Measurements from ENCODE around the gene BCL3. TPM values are rescaled to one million over a fixed set of nuclear protein-coding genes. Genes with fewer than 3 reads are reported as not detected.
A peak's percentile ranks its signal among the peaks of the same experiment; 100 is the strongest.

The BCL3 gene
- total RNA-seq, 1 experiment from 2014 or later: 37.9 TPM

GRCh38 chr19:44749994-44750393 is 1.5 kb downstream of the BCL3 start:
- no peak overlapping the region for H3K27ac ChIP-seq (ENCODE audit: low read depth, low read length)
- H3K9ac ChIP-seq (ENCODE audit: low read length): peak overlapping the region; percentile 89
- no TSS peak for BruUV-seq (replicated peaks)
- no peaks in the 10 kb centered on the region for H3K9me3 ChIP-seq (ENCODE audit: control insufficient read depth in 1 of 2, insufficient read depth in 1 of 2, low read depth in 1 of 2, low read length in 2 of 2)
- ChIA-PET RAD21 (ENCODE audit: low non-redundant PET in 1 of 2, low total read pairs in 2 of 2, uncharacterized antibody in 2 of 2, unreplicated experiment in 2 of 2) (interaction anchor here in 1 of 2 experiments (0.8 kb wide), 1 partner anchor 26 kb away, joined by 3 read pairs; no protein-coding TSS in a partner anchor), CTCF (no interaction called here), POLR2A (interaction anchor here (1.2 kb wide), 1 partner anchor 15 kb away, joined by 5 read pairs; no protein-coding TSS in a partner anchor)
- H3K4me2 ChIP-seq (ENCODE audit: low read length): peak overlapping the region; percentile 81
- H3K36me3 ChIP-seq (ENCODE audit: control insufficient read depth in 1 of 2, insufficient read depth in 2 of 2, low read length in 2 of 2): peaks cover 4 to 5% of the 10 kb centered on the region in 2 experiments; a peak in 2 of 4 replicates
- no peaks in the 10 kb centered on the region for H4K20me1 ChIP-seq (ENCODE audit: insufficient read depth)
- intact Hi-C loops (cut with micrococcal nuclease): no loop called here
- no peaks in the 10 kb centered on the region for H3K9me2 ChIP-seq (ENCODE audit: insufficient read depth)
- H3K4me1 ChIP-seq (ENCODE audit: control insufficient read depth in 1 of 2, insufficient read depth in 2 of 2, low read length in 2 of 2): peaks cover 48 to 84% of the 10 kb centered on the region in 2 experiments
- no peak for TF ChIP-seq CBX3 (IDR thresholded peaks at IDR 0.05; ENCODE audit: low read depth)
- DNase-seq (ENCODE audit: low read depth, low spot score) (no peak), ATAC-seq (no peak)
- no peaks in the 10 kb centered on the region for H3K27me3 ChIP-seq (ENCODE audit: insufficient read depth, low read length)
- peak overlapping the region; percentile 65 to 85; a peak in 2 of 4 replicates for H3K4me3 ChIP-seq (replicated peaks in 1 of 2; ENCODE audit: low read depth in 1 of 2, low read length in 2 of 2)
- peaks cover 24% of the 10 kb centered on the region for H3K79me2 ChIP-seq (ENCODE audit: insufficient read depth, low read length)
- H2AFZ ChIP-seq (ENCODE audit: low read depth, low read length, poor library complexity, severe bottlenecking): no peak overlapping the region

GRCh38 chr19:44752123-44752815 is 3.8 kb downstream of the BCL3 start:
- CTCF ChIA-PET: interaction anchor here (3.2 kb wide), 1 partner anchor 19 kb away, joined by 20 read pairs; no protein-coding TSS in a partner anchor
- TF ChIP-seq EZH2phosphoT487 (IDR thresholded peaks at IDR 0.05; ENCODE audit: borderline replicate concordance): no peak
- TF ChIP-seq SIN3A (IDR thresholded peaks at IDR 0.05; ENCODE audit: low read depth): no peak
- TF ChIP-seq ZNF274 (IDR thresholded peaks at IDR 0.05; ENCODE audit: low read depth, low read length): no peak
- no peak for TF ChIP-seq JUND (IDR thresholded peaks at IDR 0.05)
- TF ChIP-seq SP1 (IDR thresholded peaks at IDR 0.05; ENCODE audit: low read depth): no peak
- no peak for TF ChIP-seq EZH2 (IDR thresholded peaks at IDR 0.05)
- TF ChIP-seq CBX3 (IDR thresholded peaks at IDR 0.05; ENCODE audit: low read depth): no peak
- TF ChIP-seq REST (IDR thresholded peaks at IDR 0.05; ENCODE audit: low read depth): no peak
- TF ChIP-seq ZBTB33 (IDR thresholded peaks at IDR 0.05; ENCODE audit: extremely low read depth, insufficient replicate concordance, low read length): no peak
- TF ChIP-seq YY1 (IDR thresholded peaks at IDR 0.05; ENCODE audit: extremely low read depth, insufficient replicate concordance, low read depth, low read length): no peak
- H3K4me2 ChIP-seq (ENCODE audit: low read length): peak overlapping the region; percentile 98
- H2AFZ ChIP-seq (ENCODE audit: low read depth, low read length, poor library complexity, severe bottlenecking): no peak overlapping the region
- RAD21 ChIA-PET (ENCODE audit: low non-redundant PET in 1 of 2, low total read pairs in 2 of 2, uncharacterized antibody in 2 of 2, unreplicated experiment in 2 of 2): interaction anchor here (0.7 to 2.3 kb wide), 3 partner anchors 10 to 28 kb away, joined by 3 to 12 read pairs (median 10); no protein-coding TSS in a partner anchor
- no peak for ATAC-seq
- POLR2A ChIA-PET: interaction anchor here (0.8 to 2.8 kb wide), 5 partner anchors 9 to 25 kb away, joined by 3 to 36 read pairs (median 4); no protein-coding TSS in a partner anchor
- no peak overlapping the region for H3K9ac ChIP-seq (ENCODE audit: low read length)
- peak overlapping the region; percentile 95 for H3K27ac ChIP-seq (ENCODE audit: low read depth, low read length)
- intact Hi-C loops (cut with micrococcal nuclease): no loop called here
- H4K20me1 ChIP-seq (ENCODE audit: insufficient read depth): no peaks in the 10 kb centered on the region
- H3K9me3 ChIP-seq (ENCODE audit: control insufficient read depth in 1 of 2, insufficient read depth in 1 of 2, low read depth in 1 of 2, low read length in 2 of 2): no peaks in the 10 kb centered on the region
- H3K4me1 ChIP-seq (ENCODE audit: control insufficient read depth in 1 of 2, insufficient read depth in 2 of 2, low read length in 2 of 2): peaks cover 36 to 76% of the 10 kb centered on the region in 2 experiments
- peaks cover 4 to 5% of the 10 kb centered on the region in 2 experiments; a peak in 2 of 4 replicates for H3K36me3 ChIP-seq (ENCODE audit: control insufficient read depth in 1 of 2, insufficient read depth in 2 of 2, low read length in 2 of 2)
- BruUV-seq (replicated peaks): no TSS peak
- H3K27me3 ChIP-seq (ENCODE audit: insufficient read depth, low read length): no peaks in the 10 kb centered on the region
- no peaks in the 10 kb centered on the region for H3K9me2 ChIP-seq (ENCODE audit: insufficient read depth)
- H3K79me2 ChIP-seq (ENCODE audit: insufficient read depth, low read length): peaks cover 30% of the 10 kb centered on the region
- no peak overlapping the region for H3K4me3 ChIP-seq (replicated peaks in 1 of 2; ENCODE audit: low read depth in 1 of 2, low read length in 2 of 2)
- DNase-seq (ENCODE audit: low read depth, low spot score): no peak
